Gastrocnemius medialis (tissue), 4 donors: ENCODE results near the gene PTMA. TPM values are rescaled to one million over a fixed set of nuclear protein-coding genes. Genes with fewer than 3 reads are reported as not detected.
A peak's percentile ranks its signal among the peaks of the same experiment; 100 is the strongest.

Experiments used
- ATAC-seq, 2 donors: fragments of 150-250 bp; one replicate each; pipeline ENCODE4 v1.9.1; 2016
- DNase-seq, 2 donors: peaks; one replicate each; pipeline ENCODE4 v3.0.0-alpha.2; 2019
- H3K27ac ChIP-seq, 4 donors: fragments of 200-600 bp; sonication (generic); 1 replicate in 1 of 4; 2 replicates in 3 of 4; pipeline ENCODE4 v1.5.1; 2016 to 2018; ENCODE audit warnings: mild to moderate bottlenecking in 2 of 4, moderate library complexity in 1 of 4
- H3K27me3 ChIP-seq, 3 donors: fragments of 200-600 bp; sonication (generic) in 2 of 3; 1 replicate in 1 of 3; 2 replicates in 2 of 3; pipeline versions ENCODE4 v1.5.1 to v1.6.0; 2016 to 2019; ENCODE audit warnings: mild to moderate bottlenecking in 1 of 3, moderate library complexity in 1 of 3
- H3K36me3 ChIP-seq, 2 donors: fragments of 200-600 bp; sonication (generic) in 1 of 2; one replicate each; pipeline ENCODE4 v1.5.1; 2017 to 2018
- H3K4me1 ChIP-seq, 2 donors: fragments of 200-600 bp; sonication (generic) in 1 of 2; one replicate each; pipeline ENCODE4 v1.5.1; 2016 to 2017; ENCODE audit warnings: mild to moderate bottlenecking in 2 of 2
- H3K4me3 ChIP-seq, 4 donors: fragments of 200-600 bp; sonication (generic) in 3 of 4; 1 replicate in 1 of 4; 2 replicates in 3 of 4; pipeline ENCODE4 v1.5.1; 2016 to 2019; ENCODE audit warnings: mild to moderate bottlenecking in 2 of 4
- H3K9me3 ChIP-seq, 3 donors: fragments of 200-600 bp; sonication (generic) in 2 of 3; 1 replicate in 1 of 3; 2 replicates in 2 of 3; pipeline ENCODE4 v1.5.1; 2016 to 2019
- POLR2A ChIP-seq, 2 donors: fragments of 450-650 bp; IDR thresholded peaks; one replicate each; pipeline ENCODE4 v1.6.1; 2017; ENCODE audit warnings: antibody characterized with exemption in 2 of 2, mild to moderate bottlenecking in 2 of 2, moderate library complexity in 2 of 2
- in situ Hi-C, 4 donors: fragments of 200-750 bp; cut with MboI; loops; one replicate each; pipeline versions ENCODE4 v1.15.0 to v1.8.0; 2017; ENCODE audit warnings: low sequenced_read_pairs in 4 of 4
- intact Hi-C: fragments of 100-400 bp; cut with DNase I; formaldehyde crosslinking; loops from one replicate; pipeline ENCODE4 v1.15.1; 2023; ENCODE audit warnings: low total_unique reads
- total RNA-seq, 4 donors: library from RNA; depleted of rRNA; stranded (reverse); fragments of >200 nt; gene quantifications; one replicate each; pipeline versions ENCODE4 v1.1.0 to v1.2.3, GENCODE V29; 2016
- TF ChIP-seq, protein P1 (sequence below), 5 experiments: fragments of 450-650 bp in 3 of 5; fragments of 200-600 bp in 2 of 5; sonication (generic) in 2 of 5; IDR thresholded peaks in 4 of 5; conservative IDR thresholded peaks in 1 of 5; 1 replicate in 4 of 5; 2 replicates in 1 of 5; pipeline ENCODE4 v1.5.1; 2016 to 2019; ENCODE audit warnings: antibody characterized with exemption in 5 of 5, mild to moderate bottlenecking in 3 of 5, moderate library complexity in 3 of 5

The PTMA gene
- total RNA-seq, 4 donors from 2014 or later, result 121 to 177 (median 174) TPM

DNA sequence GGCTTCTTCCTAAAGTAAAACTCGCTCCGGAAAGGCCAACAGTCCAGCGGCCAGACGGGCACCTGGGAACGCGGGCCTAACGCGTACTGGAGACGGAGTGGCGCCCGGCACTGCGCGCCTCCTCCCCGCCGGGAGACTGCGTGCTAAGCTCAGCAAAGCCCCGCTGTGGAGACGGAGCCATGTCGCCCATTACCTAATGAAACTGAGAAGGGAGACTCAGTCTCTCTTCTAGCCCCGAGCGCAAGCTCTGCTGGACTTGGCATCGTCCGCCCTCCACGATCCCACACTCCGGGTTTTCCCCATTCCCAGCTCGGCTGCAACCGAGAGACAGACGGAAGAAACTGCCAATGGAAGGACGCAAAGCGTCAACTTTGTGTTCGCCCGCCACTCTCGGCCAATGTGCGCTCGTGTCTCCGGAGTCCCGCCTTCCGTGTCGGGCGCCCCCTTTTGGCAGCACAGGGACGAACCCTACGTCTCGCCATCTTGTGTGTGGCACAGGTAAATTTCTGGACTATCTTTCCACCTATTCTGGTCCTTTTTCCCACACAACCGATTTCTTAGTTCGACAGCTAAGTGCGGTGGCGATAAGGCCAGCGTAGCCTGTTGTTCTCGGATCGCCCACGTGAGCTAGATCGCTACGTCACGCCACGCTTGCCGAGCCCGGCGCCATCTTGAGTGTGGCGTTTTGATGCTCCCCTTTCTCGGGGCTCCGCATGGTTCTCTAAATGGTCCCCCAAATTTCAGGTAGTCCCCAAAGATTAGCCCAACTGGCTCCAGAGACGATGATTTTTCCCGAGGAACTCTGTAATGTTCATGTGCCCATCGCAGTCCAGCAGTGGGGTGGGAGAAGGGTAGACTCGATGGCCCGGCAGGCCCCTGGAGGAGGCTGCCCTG is 1.3 kb upstream of the PTMA start:
- ATAC-seq (peak; percentile 54 to 58), DNase-seq (peak; percentile 99)
- intact Hi-C loops, result loop anchor here (1.0 to 10.0 kb wide), 4 partner anchors 45 to 1718 kb away; partner anchors contain the start of gene PDE6D
- no peaks in the 10 kb centered on the region for H3K27me3 ChIP-seq
- peak overlapping the region; percentile 94 to 100 (median 96) for H3K27ac ChIP-seq
- in situ Hi-C loops, result no loop called here
- no peaks in the 10 kb centered on the region for H3K9me3 ChIP-seq
- peak; percentile 81 to 85 for TF ChIP-seq POLR2A (IDR thresholded peaks at IDR 0.05)
- TF ChIP-seq, protein P1, sequence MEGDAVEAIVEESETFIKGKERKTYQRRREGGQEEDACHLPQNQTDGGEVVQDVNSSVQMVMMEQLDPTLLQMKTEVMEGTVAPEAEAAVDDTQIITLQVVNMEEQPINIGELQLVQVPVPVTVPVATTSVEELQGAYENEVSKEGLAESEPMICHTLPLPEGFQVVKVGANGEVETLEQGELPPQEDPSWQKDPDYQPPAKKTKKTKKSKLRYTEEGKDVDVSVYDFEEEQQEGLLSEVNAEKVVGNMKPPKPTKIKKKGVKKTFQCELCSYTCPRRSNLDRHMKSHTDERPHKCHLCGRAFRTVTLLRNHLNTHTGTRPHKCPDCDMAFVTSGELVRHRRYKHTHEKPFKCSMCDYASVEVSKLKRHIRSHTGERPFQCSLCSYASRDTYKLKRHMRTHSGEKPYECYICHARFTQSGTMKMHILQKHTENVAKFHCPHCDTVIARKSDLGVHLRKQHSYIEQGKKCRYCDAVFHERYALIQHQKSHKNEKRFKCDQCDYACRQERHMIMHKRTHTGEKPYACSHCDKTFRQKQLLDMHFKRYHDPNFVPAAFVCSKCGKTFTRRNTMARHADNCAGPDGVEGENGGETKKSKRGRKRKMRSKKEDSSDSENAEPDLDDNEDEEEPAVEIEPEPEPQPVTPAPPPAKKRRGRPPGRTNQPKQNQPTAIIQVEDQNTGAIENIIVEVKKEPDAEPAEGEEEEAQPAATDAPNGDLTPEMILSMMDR (IDR thresholded peaks at IDR 0.05 in 4 of 5, conservative IDR thresholded peaks at IDR 0.05 in 1 of 5), result peak; percentile 22 to 80 (median 73)
- peak overlapping the region; percentile 86 to 96 (median 90) for H3K4me3 ChIP-seq
- H3K4me1 ChIP-seq, result peaks cover 22% of the 10 kb centered on the region in 2 donors
- H3K36me3 ChIP-seq, result peaks cover 0 to 2% of the 10 kb centered on the region in 2 donors

DNA sequence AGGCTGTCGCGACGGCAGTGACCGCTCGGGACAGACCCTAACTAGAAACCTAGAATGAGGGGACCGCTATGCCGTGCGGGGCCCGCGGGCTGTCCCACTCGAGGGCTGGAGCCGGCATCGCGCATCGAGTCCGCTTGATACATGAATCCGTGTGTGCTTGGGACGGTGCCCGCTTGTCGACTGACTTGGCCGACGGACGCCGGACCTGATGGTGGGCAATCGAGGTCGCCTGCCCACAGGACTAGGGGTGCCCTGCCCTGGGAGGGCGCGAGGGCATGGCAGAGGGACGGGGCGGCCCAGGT is 749 bp upstream of the PTMA start:
- intact Hi-C loops, result loop anchor here (1.0 to 10.0 kb wide), 4 partner anchors 45 to 1717 kb away; partner anchors contain the start of gene PDE6D
- Histone ChIP-seq H3K36me3 (peaks cover 0 to 8% of the 10 kb centered on the region in 2 donors), H3K27ac (peak overlapping the region; percentile 94 to 100 (median 96)), H3K9me3 (no peaks in the 10 kb centered on the region), H3K4me1 (peaks cover 23 to 24% of the 10 kb centered on the region in 2 donors), H3K4me3 (peak overlapping the region; percentile 86 to 96 (median 90)), H3K27me3 (no peaks in the 10 kb centered on the region)
- TF ChIP-seq, protein P1 (IDR thresholded peaks at IDR 0.05 in 4 of 5, conservative IDR thresholded peaks at IDR 0.05 in 1 of 5), result no peak
- no peak for TF ChIP-seq POLR2A (IDR thresholded peaks at IDR 0.05)
- no peak for DNase-seq
- peak; percentile 1 to 2 for ATAC-seq
- in situ Hi-C loops, result no loop called here

DNA sequence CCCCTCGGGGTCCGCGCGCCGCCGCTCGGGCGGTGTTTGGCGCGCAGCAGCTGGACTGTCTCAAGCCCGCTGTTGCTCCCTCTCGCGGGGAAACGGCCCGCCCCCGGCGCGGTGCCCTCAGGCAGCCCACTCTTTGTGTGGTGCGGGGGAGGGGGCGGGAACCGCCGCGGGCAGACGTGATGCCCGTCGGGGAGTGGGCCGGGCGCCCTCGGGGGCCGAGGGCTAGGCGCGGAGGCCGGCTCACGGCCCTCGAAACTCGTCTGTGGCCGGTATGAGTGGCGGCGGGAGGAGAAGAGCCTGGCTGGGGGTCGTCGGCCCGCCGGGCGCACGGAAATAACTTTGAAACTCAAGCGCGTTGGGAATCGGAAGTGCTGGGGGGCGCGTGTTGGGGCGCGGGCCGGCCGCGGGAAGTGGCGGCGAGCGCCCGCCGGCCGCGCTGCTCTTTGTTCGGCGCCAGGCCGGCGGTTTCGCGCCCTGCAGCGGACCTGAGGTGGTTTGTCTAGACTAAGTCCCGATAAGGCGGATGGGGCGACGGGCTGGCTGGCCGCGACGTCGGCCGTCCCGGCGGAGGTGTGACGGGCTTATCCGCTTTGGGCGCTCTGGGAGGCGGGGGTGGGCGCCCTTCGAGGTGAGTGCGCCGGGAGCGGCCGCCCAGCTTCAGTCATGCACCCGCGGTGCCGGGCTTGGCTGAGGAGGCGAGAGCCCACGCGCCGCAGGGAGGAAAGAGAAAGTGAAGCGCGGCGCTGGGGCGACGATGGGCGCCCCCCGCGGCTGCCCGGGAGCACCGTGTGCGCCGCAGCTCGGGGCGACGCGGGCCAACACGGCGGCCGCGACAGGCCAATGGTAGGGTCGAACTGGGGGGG is 679 bp downstream of the PTMA start:
- ATAC-seq (no peak), DNase-seq (peak in 1 of 2 donors; percentile 55)
- intact Hi-C loops, result loop anchor here (1.0 to 10.0 kb wide), 4 partner anchors 43 to 1716 kb away; no protein-coding TSS in a partner anchor
- peak overlapping the region; percentile 72 to 94 (median 84) for H3K4me3 ChIP-seq
- peaks cover 30% of the 10 kb centered on the region in 2 donors for H3K4me1 ChIP-seq
- in situ Hi-C loops, result no loop called here
- peak overlapping the region; percentile 94 to 100 (median 96) for H3K27ac ChIP-seq
- no peaks in the 10 kb centered on the region for H3K27me3 ChIP-seq
- peaks cover 0 to 11% of the 10 kb centered on the region in 2 donors for H3K36me3 ChIP-seq
- TF ChIP-seq, protein P1 (IDR thresholded peaks at IDR 0.05 in 4 of 5, conservative IDR thresholded peaks at IDR 0.05 in 1 of 5), result peak in 1 of 5 experiments; percentile 21
- TF ChIP-seq POLR2A (IDR thresholded peaks at IDR 0.05), result no peak
- H3K9me3 ChIP-seq, result no peaks in the 10 kb centered on the region

DNA sequence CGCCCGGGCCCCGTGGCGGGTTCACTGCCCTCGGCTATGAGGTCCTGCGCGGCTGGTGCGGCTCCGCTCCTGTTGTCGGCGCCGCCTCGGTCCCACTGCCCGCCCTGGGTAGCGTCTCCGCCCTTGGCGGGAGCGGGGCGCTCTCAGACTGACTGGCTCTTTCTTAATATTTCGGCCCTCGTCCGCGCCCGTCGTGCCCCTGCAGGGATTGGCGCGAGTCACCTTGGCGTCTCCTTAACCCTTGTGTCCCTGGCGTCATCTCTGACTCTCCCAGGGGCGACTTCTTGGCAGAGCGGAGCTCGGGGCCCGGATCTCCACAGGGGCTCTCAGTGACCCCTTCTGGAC is 1.3 kb downstream of the PTMA start:
- TF ChIP-seq POLR2A (IDR thresholded peaks at IDR 0.05), result no peak
- TF ChIP-seq, protein P1 (IDR thresholded peaks at IDR 0.05 in 4 of 5, conservative IDR thresholded peaks at IDR 0.05 in 1 of 5), result no peak
- Histone ChIP-seq H3K4me1 (peaks cover 33% of the 10 kb centered on the region in 2 donors), H3K27me3 (no peaks in the 10 kb centered on the region), H3K36me3 (peaks cover 0 to 11% of the 10 kb centered on the region in 2 donors), H3K4me3 (peak overlapping the region; percentile 72 to 94 (median 84)), H3K27ac (peak overlapping the region; percentile 94 to 100 (median 96)), H3K9me3 (no peaks in the 10 kb centered on the region)
- in situ Hi-C loops, result no loop called here
- ATAC-seq, result no peak
- intact Hi-C loops, result loop anchor here (2.0 to 10.0 kb wide), 2 partner anchors 67 to 1715 kb away; no protein-coding TSS in a partner anchor
- peak; percentile 36 to 72 for DNase-seq
